K562 (cell line): ENCODE data around the gene GALNT18. TPM values are rescaled to one million over a fixed set of nuclear protein-coding genes. Genes with fewer than 3 reads are reported as not detected.

Source experiments
- ATAC-seq: fragments of 200-7000 bp; cut with Tn5 transposase; 3 replicates; pipeline ENCODE4 v1.9.1; 2020; ENCODE audit warnings: moderate library complexity
- BruUV-seq: library from RNA; stranded (reverse); fragments of 400-500 nt; replicated peaks from 2 replicates; lab custom pipeline; 2021; lab: Mats Ljungman, UMichigan
- CTCF ChIA-PET: fragments of 300-600 bp; formaldehyde crosslinking; extraction: SDS; loops from one replicate; lab custom pipeline; 2021; ENCODE audit warnings: low intra/inter-chr PET ratio; lab: Yijun Ruan, JAX
- POLR2A ChIA-PET: fragments of 300-600, 350-650 bp; sonication (Branson Sonifier 250); formaldehyde crosslinking; extraction: SDS; loops from one replicate; lab custom pipeline; 2021; ENCODE audit warnings: antibody characterized with exemption, inconsistent platforms; lab: Yijun Ruan, JAX
- DNase-seq, 4 experiments: peaks; one replicate each; pipeline versions ENCODE4 v3.0.0 to v3.0.0-alpha.2; 2011 to 2018; ENCODE audit warnings: low spot score in 3 of 4, mixed read lengths in 3 of 4; ENCODE audit errors: extremely low read depth in 1 of 4
- FAIRE-seq: peaks from 2 replicates; lab custom pipeline; 2011; peaks lifted over from hg19 to GRCh38; lab: Jason Lieb, UNC
- H2AFZ ChIP-seq: 2 replicates; pipeline ENCODE4 v1.6.0; 2011; ENCODE audit warnings: low read depth, low read length, control low read depth, inconsistent platforms
- H3K27ac ChIP-seq: fragments of 200-600 bp; 3 replicates; pipeline ENCODE4 v1.8.0; 2011; ENCODE audit warnings: low read depth, mild to moderate bottlenecking, control low read depth, inconsistent platforms, low read length, moderate library complexity, mixed read lengths; ENCODE audit errors: extremely low read depth
- H3K27me3 ChIP-seq, 2 experiments: fragments of 300-600 bp in 1 of 2; 2 replicates in 1 of 2; 3 replicates in 1 of 2; pipeline versions ENCODE4 v1.6.0 to v1.8.0; 2011; ENCODE audit warnings: inconsistent platforms in 2 of 2, low read length in 2 of 2, mild to moderate bottlenecking in 1 of 2, mixed read lengths in 1 of 2, moderate library complexity in 1 of 2; ENCODE audit not compliant: control insufficient read depth in 2 of 2, insufficient read depth in 2 of 2
- H3K36me3 ChIP-seq: fragments of 300-600 bp; 3 replicates; pipeline ENCODE4 v1.8.0; 2011; ENCODE audit warnings: mild to moderate bottlenecking, low read length, inconsistent platforms; ENCODE audit not compliant: control insufficient read depth, insufficient read depth
- H3K4me1 ChIP-seq, 2 experiments: fragments of 200-600 bp in 1 of 2; replicated peaks in 1 of 2; 2 replicates in 1 of 2; 3 replicates in 1 of 2; pipeline versions ENCODE4 v1.5.1 to v1.8.0; 2011; ENCODE audit warnings: inconsistent platforms in 2 of 2, low read length in 2 of 2, mild to moderate bottlenecking in 1 of 2, mixed read lengths in 1 of 2, moderate library complexity in 1 of 2; ENCODE audit not compliant: control insufficient read depth in 2 of 2, insufficient read depth in 2 of 2
- H3K4me2 ChIP-seq: 2 replicates; pipeline ENCODE4 v1.6.1; 2011; ENCODE audit warnings: low read length, control low read depth, inconsistent platforms, mixed read lengths; ENCODE audit not compliant: insufficient read depth
- H3K4me3 ChIP-seq: fragments of 200-600 bp; sonication (generic), shearing (Covaris generic); 2 replicates; pipeline ENCODE4 v1.5.1; 2016; ENCODE audit warnings: control low read depth, inconsistent platforms
- H3K79me2 ChIP-seq: fragments of 200-600 bp; 3 replicates; pipeline ENCODE4 v1.8.0; 2011; ENCODE audit warnings: low read length, inconsistent platforms; ENCODE audit not compliant: control insufficient read depth, insufficient read depth
- H3K9ac ChIP-seq, 2 experiments: 2 replicates each; pipeline versions ENCODE4 v1.6.0 to v1.6.1; 2011; ENCODE audit warnings: low read depth in 2 of 2, low read length in 2 of 2, control low read depth in 1 of 2, inconsistent platforms in 1 of 2, mild to moderate bottlenecking in 1 of 2, mixed read lengths in 1 of 2; ENCODE audit not compliant: insufficient read depth in 1 of 2
- H3K9me1 ChIP-seq: one replicate; pipeline ENCODE4 v1.6.0; 2011; ENCODE audit warnings: inconsistent platforms, mild to moderate bottlenecking, low read length, moderate library complexity; ENCODE audit not compliant: control insufficient read depth, insufficient read depth
- H3K9me3 ChIP-seq: replicated peaks from 2 replicates; pipeline ENCODE4 v1.5.1; 2011; ENCODE audit warnings: low read depth, low read length, inconsistent platforms; ENCODE audit not compliant: control insufficient read depth, insufficient read depth
- H4K20me1 ChIP-seq: replicated peaks from 2 replicates; pipeline ENCODE4 v1.6.1; 2011; ENCODE audit warnings: low read length, inconsistent platforms, mixed read lengths; ENCODE audit not compliant: control insufficient read depth, insufficient read depth
- BCOR ChIP-seq: fragments of 450-650 bp; IDR thresholded peaks from 2 replicates; pipeline ENCODE4 v1.6.1; 2016
- ERF ChIP-seq: fragments of 450-650 bp; formaldehyde crosslinking; IDR thresholded peaks from 2 replicates; pipeline ENCODE4 v1.4.0; 2020; ENCODE audit warnings: mild to moderate bottlenecking, mixed read lengths
- MAFG ChIP-seq: fragments of 450-650 bp; conservative IDR thresholded peaks from 2 replicates; pipeline ENCODE4 v1.6.1; 2016; ENCODE audit warnings: missing genetic modification characterization, missing compliant biosample characterization
- MED1 ChIP-seq: sonication (generic); formaldehyde crosslinking; IDR thresholded peaks from 2 replicates; pipeline ENCODE4 v1.8.1; 2023; ENCODE audit warnings: missing genetic modification reagents, borderline replicate concordance
- MXD1 ChIP-seq: fragments of 250-450 bp; sonication (Bioruptor Pico); IDR thresholded peaks from 2 replicates; pipeline ENCODE4 v1.8.0; 2021; ENCODE audit warnings: borderline replicate concordance, mild to moderate bottlenecking, moderate library complexity; ENCODE audit not compliant: poor library complexity, severe bottlenecking
- RB1 ChIP-seq: fragments of 450-650 bp; IDR thresholded peaks from 2 replicates; pipeline ENCODE4 v1.6.1; 2017; ENCODE audit warnings: low read depth, mild to moderate bottlenecking
- SMARCB1 ChIP-seq: IDR thresholded peaks from 2 replicates; pipeline ENCODE4 v1.6.1; 2011; ENCODE audit warnings: improper control_type of control experiment, low read depth; ENCODE audit not compliant: insufficient read length
- TCF3 ChIP-seq: sonication (generic); formaldehyde crosslinking; IDR thresholded peaks from 2 replicates; pipeline ENCODE4 v1.4.0; 2020; ENCODE audit warnings: mild to moderate bottlenecking, missing genetic modification reagents
- ZBTB17 ChIP-seq: fragments of 450-650 bp; formaldehyde crosslinking; IDR thresholded peaks from 2 replicates; pipeline ENCODE4 v1.4.0; 2020; ENCODE audit warnings: mild to moderate bottlenecking
- ZNF311 ChIP-seq: fragments of 250-450 bp; sonication (Bioruptor Pico); IDR thresholded peaks from 2 replicates; pipeline ENCODE4 v1.4.0; 2020; ENCODE audit warnings: mild to moderate bottlenecking, moderate library complexity
- WGBS: fragments of 100-300 bp; shearing (Covaris generic); methylation state at CpG from one replicate; pipeline ENCODE4 v1.1.6; 2016; ENCODE audit warnings: low coverage, mixed read lengths; ENCODE audit not compliant: insufficient coverage; ENCODE audit errors: missing lambda C conversion rate; 5-methylcytosine and 5-hydroxymethylcytosine counted together
- in situ Hi-C: fragments of 300-500 bp; cut with MboI; formaldehyde crosslinking; loops from 4 replicates; pipeline ENCODE4 v1.15.0; 2018; ENCODE audit warnings: inconsistent platforms, mixed read lengths
- intact Hi-C: fragments of 100-400 bp; cut with micrococcal nuclease; formaldehyde crosslinking; loops from 2 replicates; pipeline ENCODE4 v1.14.2; 2022
- polyA plus RNA-seq, 8 experiments: library from polyadenylated mRNA; depleted of rRNA in 4 of 8; stranded (reverse) in 5 of 8; unstranded in 3 of 8; fragments of >200 nt; fragmentation: Nextera tagmentation in 2 of 8; fragmentation: Illumina TruSeq in 1 of 8; extraction: Ambion mirVana in 2 of 8; extraction: Trizol in 1 of 8; gene quantifications; 2 replicates each; pipeline versions ENCODE4 v1.2.1 to v1.2.3, GENCODE V29; 2011 to 2014; ENCODE audit warnings: inconsistent platforms in 1 of 8, missing spikeins in 1 of 8
- total RNA-seq, 7 experiments: library from RNA; depleted of rRNA in 6 of 7; stranded (reverse); fragments of >200 nt in 6 of 7; fragmentation: Illumina TruSeq in 2 of 7; extraction: Trizol in 2 of 7; gene quantifications; 2 replicates each; pipeline versions ENCODE4 v1.2.1 to v1.2.3, GENCODE V29; 2011 to 2021; ENCODE audit warnings: low replicate concordance in 1 of 7
- TF ChIP-seq, protein P1 (sequence below): fragments of 250-450 bp; sonication (Bioruptor Pico); IDR thresholded peaks from 2 replicates; pipeline ENCODE4 v1.5.0; 2021; ENCODE audit warnings: mild to moderate bottlenecking, moderate library complexity
- TF ChIP-seq, protein P2 (sequence below): sonication (generic); formaldehyde crosslinking; IDR thresholded peaks from 2 replicates; pipeline ENCODE4 v1.8.0; 2023; ENCODE audit warnings: mild to moderate bottlenecking, missing genetic modification reagents
- TF ChIP-seq, protein P3 (sequence below): sonication (generic); formaldehyde crosslinking; IDR thresholded peaks from 2 replicates; pipeline ENCODE4 v1.8.0; 2022; ENCODE audit warnings: missing genetic modification reagents, mild to moderate bottlenecking, borderline replicate concordance

The GALNT18 gene
- total and polyA plus RNA-seq, 9 of the 15 experiments (the other 6 are each of a cell fraction or from before 2014, with no cell fraction given): not detected

DNA sequence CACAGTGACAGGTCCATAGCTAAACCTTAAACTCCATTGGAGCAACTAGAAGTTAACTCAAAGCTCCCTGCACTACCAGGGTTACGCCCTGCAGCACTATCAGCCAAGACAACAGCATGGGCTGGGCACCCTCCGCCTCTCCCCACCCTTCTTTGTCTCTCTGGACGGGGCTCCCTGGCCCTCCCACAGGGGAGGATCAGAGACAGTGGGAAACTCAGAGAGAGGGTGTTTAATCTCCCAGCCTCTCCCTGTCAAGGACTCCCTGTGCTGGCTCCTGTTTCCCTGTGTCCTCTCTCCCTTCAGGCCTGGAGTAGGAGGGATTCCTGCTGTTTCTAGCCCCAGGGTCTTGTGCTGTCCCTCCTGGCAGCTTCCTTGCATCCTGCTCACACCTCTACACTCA, 211.9 kb downstream of the GALNT18 start (continued):
- TF ChIP-seq, protein P1, sequence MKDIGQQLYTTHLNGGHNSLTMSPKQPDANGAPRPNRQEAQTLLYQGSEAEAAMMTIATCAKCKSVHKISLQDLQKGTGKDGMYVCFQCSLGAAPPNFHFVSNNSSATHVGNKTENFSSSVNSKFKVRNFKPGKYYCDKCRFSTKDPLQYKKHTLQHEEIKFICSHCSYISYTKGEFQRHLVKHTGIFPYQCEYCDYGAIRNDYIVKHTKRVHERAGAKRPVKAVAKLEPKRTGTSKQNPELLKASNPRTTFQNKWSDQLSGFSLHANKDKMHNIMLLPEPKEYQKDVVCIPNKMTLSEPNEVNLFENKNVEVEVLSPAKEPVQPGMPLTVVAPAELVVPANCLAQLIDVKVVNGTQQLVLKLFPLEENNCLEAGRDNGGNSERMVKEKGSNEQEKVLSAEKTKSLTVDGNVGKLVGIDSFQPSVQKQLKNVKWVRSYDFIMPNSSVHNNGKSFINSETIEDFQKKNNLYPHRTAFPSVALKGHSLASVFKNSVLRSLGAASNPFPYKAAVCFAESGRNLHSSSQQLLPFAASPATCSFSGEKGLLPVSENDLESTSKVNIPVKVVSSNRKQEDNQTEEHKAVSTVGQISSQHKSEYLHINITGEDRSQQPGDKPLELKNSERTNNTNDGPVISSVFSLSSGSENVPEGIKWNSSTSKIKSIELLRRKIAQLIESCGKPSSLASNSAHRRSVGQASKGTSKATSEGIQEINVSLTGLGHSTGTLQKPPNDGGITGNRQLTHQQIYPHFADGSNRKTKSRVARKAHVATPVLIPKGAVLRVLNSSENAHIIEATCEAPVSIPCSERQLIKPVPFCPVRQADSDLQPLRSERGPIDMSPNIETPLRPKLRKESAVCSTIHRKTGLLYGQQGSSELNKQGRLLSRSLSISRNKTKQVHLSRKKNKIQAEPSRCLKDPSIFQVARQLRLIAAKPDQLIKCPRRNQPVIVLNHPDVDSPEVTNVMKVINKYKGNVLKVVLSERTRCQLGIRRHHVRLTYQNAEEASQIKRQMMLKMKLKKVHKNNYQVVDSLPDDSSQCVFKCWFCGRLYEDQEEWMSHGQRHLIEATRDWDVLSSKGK (CRISPR knock-in tag): no peak
- TF ChIP-seq MAFG (no peak), BCOR (no peak)
- TF ChIP-seq, all 486 proteins: peak for 0

DNA sequence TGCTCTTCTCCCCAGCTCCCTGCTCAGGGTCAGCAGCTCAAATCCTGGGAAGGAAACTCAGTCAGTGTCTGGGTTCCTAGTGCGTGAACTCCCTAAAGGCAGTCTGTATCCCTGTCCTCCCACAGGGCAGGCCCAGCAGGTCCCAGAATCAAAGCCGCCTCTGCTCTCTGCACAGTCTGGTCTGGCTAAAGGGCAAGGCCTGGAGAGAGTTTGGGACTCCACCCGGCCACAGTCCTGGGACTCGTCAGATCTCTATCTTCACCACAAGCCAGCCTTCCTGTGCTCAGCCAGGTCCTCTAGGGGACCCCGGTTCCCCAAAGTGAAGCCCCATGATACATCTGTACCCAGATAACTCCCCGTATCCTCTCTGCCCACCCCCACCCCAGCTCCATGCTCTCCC, 212.6 kb downstream of the GALNT18 start:
- POLR2A ChIA-PET: no interaction called here
- Histone ChIP-seq H3K9ac (no peak overlapping the region), H3K4me2 (no peak overlapping the region), H3K27me3 (peaks cover 17 to 45% of the 10 kb centered on the region in 2 experiments; a peak in 4 of 5 replicates), H3K79me2 (no peaks in the 10 kb centered on the region), H3K9me3 (no peaks in the 10 kb centered on the region), H3K4me3 (no peak overlapping the region), H2AFZ (no peak overlapping the region), H3K36me3 (no peaks in the 10 kb centered on the region), H3K4me1 (no peaks in the 10 kb centered on the region), H4K20me1 (no peaks in the 10 kb centered on the region), H3K27ac (no peak overlapping the region), H3K9me1 (no peaks in the 10 kb centered on the region)
- no peak for DNase-seq
- BruUV-seq: no TSS peak
- no peak for ATAC-seq
- 0% methylated on average over 4 of the region's 6 CpGs for WGBS
- CTCF ChIA-PET: no interaction called here
- in situ Hi-C loops (no loop called here), intact Hi-C loops (no loop called here)
- no peak for FAIRE-seq
- TF ChIP-seq MED1 (CRISPR knock-in tag): no peak
- TF ChIP-seq, protein P2, sequence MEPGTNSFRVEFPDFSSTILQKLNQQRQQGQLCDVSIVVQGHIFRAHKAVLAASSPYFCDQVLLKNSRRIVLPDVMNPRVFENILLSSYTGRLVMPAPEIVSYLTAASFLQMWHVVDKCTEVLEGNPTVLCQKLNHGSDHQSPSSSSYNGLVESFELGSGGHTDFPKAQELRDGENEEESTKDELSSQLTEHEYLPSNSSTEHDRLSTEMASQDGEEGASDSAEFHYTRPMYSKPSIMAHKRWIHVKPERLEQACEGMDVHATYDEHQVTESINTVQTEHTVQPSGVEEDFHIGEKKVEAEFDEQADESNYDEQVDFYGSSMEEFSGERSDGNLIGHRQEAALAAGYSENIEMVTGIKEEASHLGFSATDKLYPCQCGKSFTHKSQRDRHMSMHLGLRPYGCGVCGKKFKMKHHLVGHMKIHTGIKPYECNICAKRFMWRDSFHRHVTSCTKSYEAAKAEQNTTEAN: no peak
- TF ChIP-seq, protein P3, sequence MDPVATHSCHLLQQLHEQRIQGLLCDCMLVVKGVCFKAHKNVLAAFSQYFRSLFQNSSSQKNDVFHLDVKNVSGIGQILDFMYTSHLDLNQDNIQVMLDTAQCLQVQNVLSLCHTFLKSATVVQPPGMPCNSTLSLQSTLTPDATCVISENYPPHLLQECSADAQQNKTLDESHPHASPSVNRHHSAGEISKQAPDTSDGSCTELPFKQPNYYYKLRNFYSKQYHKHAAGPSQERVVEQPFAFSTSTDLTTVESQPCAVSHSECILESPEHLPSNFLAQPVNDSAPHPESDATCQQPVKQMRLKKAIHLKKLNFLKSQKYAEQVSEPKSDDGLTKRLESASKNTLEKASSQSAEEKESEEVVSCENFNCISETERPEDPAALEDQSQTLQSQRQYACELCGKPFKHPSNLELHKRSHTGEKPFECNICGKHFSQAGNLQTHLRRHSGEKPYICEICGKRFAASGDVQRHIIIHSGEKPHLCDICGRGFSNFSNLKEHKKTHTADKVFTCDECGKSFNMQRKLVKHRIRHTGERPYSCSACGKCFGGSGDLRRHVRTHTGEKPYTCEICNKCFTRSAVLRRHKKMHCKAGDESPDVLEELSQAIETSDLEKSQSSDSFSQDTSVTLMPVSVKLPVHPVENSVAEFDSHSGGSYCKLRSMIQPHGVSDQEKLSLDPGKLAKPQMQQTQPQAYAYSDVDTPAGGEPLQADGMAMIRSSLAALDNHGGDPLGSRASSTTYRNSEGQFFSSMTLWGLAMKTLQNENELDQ (CRISPR knock-in tag): no peak
- TF ChIP-seq ZNF311 (CRISPR knock-in tag): no peak
- TF ChIP-seq ZBTB17: no peak
- no peak for TF ChIP-seq MXD1 (CRISPR knock-in tag)
- TF ChIP-seq RB1: no peak
- TF ChIP-seq SMARCB1: no peak
- TF ChIP-seq TCF3 (CRISPR knock-in tag): no peak
- no peak for TF ChIP-seq ERF (CRISPR knock-in tag)
